PFSK-1 (cell line): ENCODE measurements around the gene MAB21L2.

Source experiments
- SIN3A ChIP-seq: IDR thresholded peaks from 2 replicates; pipeline ENCODE4 v1.6.1; 2012; ENCODE audit warnings: mild to moderate bottlenecking, low read length, moderate library complexity, borderline replicate concordance; ENCODE audit not compliant: insufficient read depth
- TF ChIP-seq, protein P1 (sequence below), 2 experiments: IDR thresholded peaks; 2 replicates each; pipeline versions ENCODE4 v1.6.1 to v1.8.0; 2011 to 2012; ENCODE audit warnings: low read depth in 2 of 2, low read length in 2 of 2, control low read depth in 1 of 2, inconsistent platforms in 1 of 2, mild to moderate bottlenecking in 1 of 2, moderate library complexity in 1 of 2; ENCODE audit not compliant: insufficient read depth in 1 of 2

- TF ChIP-seq, protein P1, sequence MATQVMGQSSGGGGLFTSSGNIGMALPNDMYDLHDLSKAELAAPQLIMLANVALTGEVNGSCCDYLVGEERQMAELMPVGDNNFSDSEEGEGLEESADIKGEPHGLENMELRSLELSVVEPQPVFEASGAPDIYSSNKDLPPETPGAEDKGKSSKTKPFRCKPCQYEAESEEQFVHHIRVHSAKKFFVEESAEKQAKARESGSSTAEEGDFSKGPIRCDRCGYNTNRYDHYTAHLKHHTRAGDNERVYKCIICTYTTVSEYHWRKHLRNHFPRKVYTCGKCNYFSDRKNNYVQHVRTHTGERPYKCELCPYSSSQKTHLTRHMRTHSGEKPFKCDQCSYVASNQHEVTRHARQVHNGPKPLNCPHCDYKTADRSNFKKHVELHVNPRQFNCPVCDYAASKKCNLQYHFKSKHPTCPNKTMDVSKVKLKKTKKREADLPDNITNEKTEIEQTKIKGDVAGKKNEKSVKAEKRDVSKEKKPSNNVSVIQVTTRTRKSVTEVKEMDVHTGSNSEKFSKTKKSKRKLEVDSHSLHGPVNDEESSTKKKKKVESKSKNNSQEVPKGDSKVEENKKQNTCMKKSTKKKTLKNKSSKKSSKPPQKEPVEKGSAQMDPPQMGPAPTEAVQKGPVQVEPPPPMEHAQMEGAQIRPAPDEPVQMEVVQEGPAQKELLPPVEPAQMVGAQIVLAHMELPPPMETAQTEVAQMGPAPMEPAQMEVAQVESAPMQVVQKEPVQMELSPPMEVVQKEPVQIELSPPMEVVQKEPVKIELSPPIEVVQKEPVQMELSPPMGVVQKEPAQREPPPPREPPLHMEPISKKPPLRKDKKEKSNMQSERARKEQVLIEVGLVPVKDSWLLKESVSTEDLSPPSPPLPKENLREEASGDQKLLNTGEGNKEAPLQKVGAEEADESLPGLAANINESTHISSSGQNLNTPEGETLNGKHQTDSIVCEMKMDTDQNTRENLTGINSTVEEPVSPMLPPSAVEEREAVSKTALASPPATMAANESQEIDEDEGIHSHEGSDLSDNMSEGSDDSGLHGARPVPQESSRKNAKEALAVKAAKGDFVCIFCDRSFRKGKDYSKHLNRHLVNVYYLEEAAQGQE (IDR thresholded peaks at IDR 0.05; ENCODE audit: insufficient read depth in 1 of 2, low read depth in 2 of 2, low read length in 2 of 2) = no peak
- TF ChIP-seq SIN3A = no peak
Observed at GRCh38 chr4:150590631-150591030, 8.7 kb downstream of the MAB21L2 start.
